GM12891 (cell line): ENCODE data around the gene CCDC88C.

Experiments used
- POLR2A ChIP-seq: IDR thresholded peaks from 2 replicates; pipeline ENCODE4 v1.6.1; 2011; ENCODE audit warnings: low read depth, low read length, control low read depth
- POLR2AphosphoS5 ChIP-seq: IDR thresholded peaks from 2 replicates; pipeline ENCODE4 v1.6.1; 2011; ENCODE audit warnings: low read depth, low read length, control low read depth
- POU2F2 ChIP-seq: IDR thresholded peaks from 2 replicates; pipeline ENCODE4 v1.6.1; 2011; ENCODE audit warnings: low read depth, mild to moderate bottlenecking, control low read depth, low read length, moderate library complexity
- SPI1 ChIP-seq: IDR thresholded peaks from 2 replicates; pipeline ENCODE4 v1.6.1; 2011; ENCODE audit warnings: low read depth, low read length, control low read depth
- TAF1 ChIP-seq: IDR thresholded peaks from 2 replicates; pipeline ENCODE4 v1.6.1; 2011; ENCODE audit warnings: low read depth, low read length, control low read depth

DNA sequence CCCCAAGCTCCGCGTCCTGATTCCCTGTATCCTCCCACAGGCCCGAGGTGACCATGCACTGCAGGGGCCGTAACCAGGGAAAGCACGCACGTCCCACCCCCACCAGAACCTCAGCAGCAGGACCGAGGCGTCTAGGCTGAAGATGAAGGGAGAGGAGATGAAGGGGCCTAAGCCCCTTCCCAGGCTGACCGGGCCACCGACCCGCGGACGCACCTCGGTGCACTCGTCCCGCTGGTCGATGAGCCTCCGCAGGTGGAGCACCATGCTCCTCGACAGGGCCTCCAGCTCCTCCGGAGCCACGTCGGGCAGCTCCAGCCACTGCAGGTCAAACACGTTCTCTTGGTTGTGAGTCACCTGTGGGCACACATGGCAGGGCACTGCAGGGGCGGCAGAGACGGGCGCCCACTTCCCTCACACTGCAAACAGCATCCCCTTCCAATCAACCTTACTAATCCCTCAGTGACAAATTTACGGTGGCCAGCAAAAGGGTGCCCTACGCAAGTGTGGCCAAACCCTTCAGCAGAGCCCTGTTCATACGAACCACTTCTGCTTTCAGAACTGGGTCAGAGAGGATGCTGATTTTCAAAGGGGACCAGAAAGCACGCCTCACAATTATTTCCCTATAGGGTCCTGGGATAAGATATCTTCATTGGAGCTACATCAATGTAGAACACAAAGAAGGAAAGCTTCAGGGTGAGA is 77.8 kb downstream of the CCDC88C start:
- TF ChIP-seq POLR2AphosphoS5 = no peak
- no peak for TF ChIP-seq POLR2A
- TF ChIP-seq TAF1 = no peak
- 0 out of 2 replicates have a peak, but pooled peaks have one; percentile 2 for TF ChIP-seq SPI1
- no peak for TF ChIP-seq POU2F2
